ENCODE data around the gene MRPL43.

GRCh38 chr10:100943508-100943907 is 43.8 kb downstream of the MRPL43 start:
- TF ChIP-seq EZH2 (IDR thresholded peaks at IDR 0.05; ENCODE audit: insufficient read depth, poor library complexity, severe bottlenecking) (no peak), EZH2phosphoT487 (IDR thresholded peaks at IDR 0.05; ENCODE audit: insufficient read depth, low read depth) (no peak)
